Measurements from ENCODE around the gene MMP11. TPM values are rescaled to one million over a fixed set of nuclear protein-coding genes. Genes with fewer than 3 reads are reported as not detected.
A peak's percentile ranks its signal among the peaks of the same experiment; 100 is the strongest.

MMP11 gene
- polyA plus RNA-seq, 12 donors = 5.7 to 17.2 (median 8.3) TPM; not detected in 1

DNA sequence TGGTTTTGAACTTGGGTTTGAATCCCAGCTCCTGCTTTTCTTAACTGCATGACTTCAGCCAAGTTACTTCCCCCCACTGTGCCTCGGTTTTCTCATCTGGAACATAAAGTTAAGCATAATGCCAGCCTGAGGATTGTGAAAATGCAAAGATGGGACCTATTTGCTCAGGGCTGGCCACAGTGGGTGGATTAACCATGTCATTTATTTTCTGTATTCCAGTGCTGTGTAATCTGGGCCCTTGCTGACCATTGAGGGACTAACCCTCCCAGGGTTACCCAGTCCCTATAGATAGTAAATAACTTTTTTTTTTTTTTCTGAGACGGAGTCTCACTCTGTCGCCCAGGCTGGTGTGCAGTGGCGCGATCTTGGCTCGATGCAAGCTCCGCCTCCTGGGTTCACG is 16.9 kb upstream of the MMP11 start:
- DNase-seq = no peak

DNA sequence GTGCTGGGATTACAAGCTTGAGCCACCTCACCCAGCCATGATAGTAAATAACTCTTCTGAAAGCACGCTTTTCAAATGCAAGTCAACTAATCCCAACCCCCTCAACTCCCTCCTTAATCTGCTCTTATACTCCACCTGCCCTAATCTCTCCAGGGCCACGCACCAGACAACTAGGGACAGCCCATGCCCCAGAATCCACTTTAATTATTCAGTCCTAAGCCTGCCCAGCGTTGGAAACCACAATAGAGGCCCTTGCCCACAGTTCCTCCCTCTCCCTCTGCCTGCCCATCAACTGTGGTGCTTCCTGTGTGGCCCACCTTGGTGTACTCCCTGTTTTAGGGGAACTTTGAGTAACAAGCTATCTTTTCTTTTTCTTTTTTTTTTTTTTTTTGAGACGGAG is 15.8 kb upstream of the MMP11 start:
- DNase-seq = no peak

DNA sequence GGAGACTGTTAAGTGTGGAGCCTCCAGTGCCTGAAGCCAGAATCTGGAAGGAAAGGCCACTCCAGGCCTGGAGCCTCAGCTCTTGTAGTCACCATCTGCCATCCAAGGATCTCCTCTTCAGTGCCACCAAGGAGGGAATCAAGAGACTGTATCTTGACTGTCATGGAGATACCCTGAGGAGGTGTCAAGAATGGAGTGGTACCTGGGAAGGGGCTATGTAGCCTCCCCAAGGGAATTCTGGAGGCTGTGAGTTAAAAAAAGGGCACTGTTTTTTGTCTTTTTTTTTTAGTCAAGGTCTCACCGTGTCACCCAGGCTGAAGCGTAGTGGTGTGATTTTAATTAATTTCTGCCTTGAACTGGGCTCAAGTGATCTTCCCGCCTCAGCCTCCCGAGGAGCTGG is 13.1 kb upstream of the MMP11 start:
- DNase-seq = no peak

DNA sequence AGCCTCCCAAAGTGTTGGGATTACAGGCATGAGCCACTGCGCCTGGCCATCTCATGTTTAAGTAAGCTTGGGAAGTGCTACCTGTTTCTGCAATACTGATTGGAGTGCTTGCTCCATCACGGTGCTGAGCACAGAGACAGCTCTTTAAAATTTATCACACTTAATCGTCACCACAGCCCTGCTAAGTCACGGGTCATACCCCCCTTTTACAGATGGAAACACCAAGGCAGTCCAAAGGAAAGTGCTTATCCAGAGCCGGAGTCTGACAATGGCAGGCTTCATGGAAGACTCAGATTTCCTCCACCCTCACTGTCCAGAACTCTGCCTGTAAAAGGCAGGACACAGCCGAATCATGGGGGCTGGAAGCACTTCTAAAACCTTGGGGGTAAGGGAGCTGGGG is 12.6 kb upstream of the MMP11 start:
- no peak for DNase-seq

DNA sequence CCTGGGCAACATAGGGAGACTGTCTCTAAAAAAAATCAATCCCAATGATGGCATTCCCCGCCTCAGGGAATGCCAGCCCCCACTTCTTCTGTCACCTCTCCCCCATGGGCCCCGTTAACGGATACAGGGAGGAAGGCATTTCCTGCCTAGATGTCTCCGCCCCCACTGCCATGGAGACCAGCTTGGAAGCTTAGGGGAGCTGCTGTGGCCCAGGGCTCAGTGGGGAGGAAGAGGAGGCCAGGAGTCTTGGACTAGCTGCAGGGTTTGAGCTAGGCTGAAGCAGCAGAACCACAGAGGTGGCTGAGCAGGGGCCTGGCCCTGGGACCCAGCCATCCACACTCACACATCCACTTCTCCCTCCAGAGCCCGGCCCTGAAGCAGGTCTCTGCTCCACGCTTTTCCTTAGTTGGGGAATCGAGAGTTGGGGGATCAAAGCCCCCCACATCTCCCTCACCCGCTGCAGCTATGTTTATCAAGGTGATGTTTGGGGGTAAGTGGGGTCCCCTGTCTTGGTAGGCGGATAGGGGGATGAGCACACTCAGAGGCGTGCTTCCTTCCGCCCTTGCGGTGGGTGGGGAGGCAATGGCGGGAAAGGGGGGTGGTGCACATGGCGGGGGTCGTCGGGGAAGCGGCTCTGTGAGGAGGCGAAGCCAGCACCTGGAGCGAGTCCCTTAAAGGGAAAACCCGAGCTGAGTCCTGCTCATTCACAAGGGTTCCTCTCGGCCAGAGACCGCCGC is 9.6 kb upstream of the MMP11 start, which contains the start of gene C22orf15:
Gene C22orf15 (plus strand): TSS at position 149 of the 737 bp plus-strand sequence. CDS start 317 bp downstream, at position 466.
- no peak for DNase-seq

DNA sequence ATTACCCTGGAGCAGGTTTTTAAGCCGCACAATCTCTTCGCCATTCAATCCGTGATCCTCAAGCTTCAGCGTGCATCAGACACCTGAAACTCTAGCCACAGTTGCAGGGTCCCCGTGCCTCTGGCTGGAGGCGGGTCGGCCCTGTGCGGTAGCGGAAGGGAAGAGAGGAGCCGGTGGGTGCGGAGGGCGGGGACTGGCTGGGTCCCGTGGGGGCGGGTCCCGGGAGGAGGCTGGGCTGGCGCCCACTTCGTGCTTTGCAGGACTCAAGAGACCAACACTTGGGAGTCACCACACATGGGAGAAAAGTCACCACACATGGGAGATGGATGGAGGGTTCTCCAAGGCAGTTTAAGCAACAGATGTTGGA is 9.1 kb upstream of the MMP11 start:
- DNase-seq = no peak

DNA sequence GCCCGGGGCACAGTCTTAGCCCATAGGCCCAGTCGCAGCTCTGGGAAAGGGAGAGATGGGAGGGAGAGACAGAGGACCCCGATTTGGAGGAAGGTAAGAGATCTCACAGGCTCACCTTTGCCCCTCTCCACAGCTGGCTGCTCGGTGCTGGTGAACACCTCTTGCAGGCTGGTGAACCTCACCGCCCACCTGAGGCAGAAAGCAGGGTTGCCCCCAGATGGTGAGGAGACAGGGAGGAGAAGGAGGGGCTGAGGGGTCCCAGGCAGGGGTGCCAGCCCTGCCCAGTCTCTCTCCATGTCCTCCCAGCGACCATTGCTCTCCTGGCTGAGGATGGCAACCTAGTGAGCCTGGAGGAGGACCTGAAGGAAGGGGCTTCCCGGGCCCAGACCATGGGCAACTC is 8.7 kb upstream of the MMP11 start:
- no peak for DNase-seq

DNA sequence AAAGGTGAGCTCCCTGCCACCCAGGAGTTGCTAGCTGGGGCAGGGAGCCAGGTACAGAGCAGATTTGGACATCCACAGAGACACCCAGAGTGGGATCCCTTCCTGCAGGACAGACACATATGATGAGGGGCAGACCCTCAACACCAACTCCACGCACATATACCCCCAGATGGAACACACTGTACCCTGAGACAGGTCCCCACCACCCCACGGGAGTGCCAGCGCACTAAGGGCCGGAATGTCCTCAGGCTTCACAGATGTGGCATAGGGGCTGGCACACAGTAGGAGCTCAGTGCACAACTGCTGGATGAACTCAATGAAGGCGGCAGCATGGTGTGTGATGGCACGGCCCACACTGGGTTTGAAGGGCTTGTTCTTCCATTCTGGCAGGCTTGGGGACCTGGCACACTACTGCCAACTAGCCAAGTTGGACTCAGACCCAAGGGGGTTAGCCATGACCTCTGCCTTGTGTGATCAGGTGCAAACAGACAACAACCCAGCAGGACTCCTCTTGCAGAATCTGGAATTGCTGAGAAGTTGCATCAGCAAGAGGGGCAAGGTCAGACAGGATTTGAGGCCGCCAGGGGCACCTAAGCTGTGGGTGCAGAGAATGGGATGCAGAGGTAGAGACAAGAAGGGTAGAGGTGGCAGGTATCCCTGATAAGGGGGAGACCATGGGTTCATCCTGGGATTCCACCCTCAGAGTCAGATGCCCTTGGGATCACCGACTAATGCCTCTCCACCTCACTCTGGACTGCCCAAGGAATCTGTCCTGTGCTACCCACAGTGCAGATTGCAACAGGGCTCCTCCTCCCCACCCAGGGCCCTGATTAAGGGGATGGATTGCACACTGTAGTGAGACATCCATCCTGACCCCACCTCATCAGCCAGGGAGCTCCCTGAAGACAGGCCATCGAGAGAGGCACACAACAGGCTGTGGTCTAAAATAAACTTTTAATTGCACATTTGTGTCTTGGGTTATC is 7.5 kb upstream of the MMP11 start:
- DNase-seq = no peak

DNA sequence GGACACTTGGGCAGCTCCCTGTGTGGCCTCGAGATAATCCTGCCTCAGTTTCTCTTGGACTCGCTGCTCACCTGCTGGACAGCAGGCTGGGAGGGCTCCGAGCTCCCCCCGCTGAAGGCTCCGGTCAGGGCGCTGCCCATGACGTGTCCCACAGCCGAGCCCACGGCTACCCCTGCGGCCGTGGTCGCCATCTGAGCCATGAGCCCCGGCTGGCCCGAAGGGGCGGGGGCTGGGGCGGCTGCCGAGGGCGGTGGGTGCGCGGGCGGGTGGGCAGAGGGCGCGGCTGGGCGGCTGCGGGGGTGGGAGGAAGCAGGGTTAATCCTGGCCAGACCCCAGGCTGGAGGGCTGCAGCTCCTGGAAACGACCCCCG is 5.4 kb upstream of the MMP11 start:
- no peak for DNase-seq

DNA sequence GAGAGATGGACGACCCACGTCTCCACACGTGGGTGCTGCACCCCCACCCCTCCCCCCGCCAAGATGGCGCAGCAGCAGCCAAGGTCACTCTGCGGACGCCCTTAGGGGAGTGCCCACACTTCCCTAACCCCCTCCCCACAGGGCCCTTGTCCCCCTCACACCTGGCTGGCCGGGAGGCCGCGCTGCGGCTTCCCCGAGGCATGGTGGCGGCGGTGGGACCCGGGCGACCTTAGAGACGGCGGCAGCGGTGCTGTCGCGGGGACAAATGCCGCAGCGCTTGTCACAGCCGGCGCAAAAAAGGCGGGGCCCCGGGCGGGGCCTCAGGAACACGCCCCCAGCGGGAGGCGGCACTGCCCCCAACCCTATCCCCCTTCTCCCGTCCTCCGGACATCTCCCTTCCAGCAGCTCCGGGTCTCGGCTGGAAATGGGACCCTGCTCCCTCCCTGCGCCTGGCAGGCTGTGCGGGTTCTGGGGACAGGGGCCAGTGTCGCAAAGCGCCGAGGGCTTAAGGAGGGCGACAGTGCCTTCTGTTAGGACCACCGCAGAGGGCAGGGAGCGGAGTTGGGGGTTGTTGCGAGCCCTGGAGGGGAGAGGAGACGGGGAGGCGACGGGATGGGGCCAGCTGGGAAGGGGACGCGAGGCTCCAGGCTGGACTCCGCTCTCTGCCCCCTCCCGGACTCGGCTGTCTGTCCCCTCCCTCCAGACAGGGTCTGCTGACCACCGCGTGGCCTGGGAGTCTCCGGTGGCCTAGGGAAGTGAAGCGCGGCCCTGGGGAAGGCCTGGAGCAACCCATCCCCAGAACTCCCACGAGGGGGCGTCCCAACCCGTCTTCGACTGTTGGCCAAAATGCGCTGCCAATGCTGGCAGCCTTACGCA is 4.7 kb upstream of the MMP11 start, which contains the start of gene CHCHD10:
Gene CHCHD10 (minus strand): TSS at position 300 of the 876 bp plus-strand sequence. CDS start 98 bp downstream, at position 202.
- peak; percentile 84 for DNase-seq

DNA sequence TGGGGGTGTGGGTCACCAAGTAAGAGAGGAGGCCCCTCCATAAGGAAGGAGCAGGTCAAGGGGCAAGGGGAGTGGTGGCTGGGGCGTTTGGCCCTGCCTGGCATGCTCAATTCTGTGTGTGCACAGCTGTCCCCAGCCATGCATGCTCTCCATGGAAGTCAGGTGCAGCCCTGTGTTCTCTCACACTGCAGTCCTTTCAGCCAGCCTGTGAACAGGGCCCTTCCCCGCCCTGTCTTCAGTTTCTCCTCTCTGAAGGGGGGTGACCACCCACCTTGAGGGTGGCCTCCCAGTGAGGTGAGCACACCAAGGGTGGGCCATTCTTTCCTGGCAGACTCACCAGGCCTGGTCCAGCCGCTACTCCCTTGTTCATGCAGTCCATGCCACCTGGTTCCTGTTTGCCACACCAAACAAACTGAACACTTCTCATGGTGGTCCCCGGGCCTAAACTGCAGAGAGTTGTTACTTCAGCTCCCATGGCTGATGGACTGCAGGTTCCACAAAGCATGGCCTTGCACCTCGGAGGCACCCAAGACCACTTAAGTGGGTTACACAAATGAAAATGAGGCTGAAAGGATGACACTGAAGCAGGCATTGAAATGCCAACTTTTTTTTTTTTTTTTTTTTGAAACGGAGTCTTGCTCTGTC is 3.2 kb upstream of the MMP11 start:
- no peak for DNase-seq

DNA sequence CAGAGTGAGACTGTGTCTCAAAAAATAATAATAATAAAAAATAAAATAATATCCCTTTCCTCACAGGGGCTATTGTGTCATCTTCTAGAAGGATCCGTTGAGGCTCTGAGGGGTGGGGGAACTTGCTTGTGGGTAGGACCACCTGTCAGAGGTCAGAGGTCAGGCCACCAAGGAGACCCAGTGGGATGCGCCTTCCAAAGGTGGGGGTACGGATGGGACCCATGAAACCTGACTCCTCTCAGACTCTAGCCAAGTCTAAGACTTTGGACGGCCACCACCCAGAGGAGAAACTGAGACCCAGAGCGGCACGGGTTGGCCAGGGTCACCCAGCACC is 367 bp upstream of the MMP11 start:
- DNase-seq = no peak

DNA sequence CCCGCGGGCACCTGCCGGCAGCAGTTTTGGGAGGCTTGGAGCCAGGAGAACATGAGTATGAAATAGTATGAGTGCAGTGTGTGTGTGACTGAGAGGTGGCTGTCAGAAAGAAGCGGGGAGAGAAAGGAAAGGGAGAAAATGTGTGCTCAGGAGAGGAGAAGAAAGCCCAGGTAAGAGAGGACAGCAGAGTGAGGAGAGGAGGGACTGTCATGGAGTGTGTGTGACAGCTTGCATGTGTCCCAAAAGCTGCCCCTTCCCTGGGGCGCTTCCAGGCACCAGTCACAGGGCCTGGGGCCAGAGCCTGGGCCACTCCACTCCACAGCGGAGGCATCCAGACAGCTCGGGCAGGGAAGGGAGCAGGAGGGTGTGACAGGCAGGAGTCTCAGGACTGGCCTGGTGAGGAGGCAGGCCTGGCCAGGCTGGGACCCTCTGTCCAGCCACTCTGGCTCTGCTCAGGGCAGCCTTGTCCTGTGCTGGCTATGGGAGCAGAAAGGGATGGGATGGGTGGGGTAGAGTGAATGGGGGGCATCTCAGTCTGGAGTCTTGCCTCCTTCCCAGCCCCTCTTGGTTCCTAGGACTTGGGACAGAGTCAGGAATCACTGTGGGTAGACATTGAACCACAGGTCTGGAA is 949 bp downstream of the MMP11 start:
- DNase-seq = no peak

DNA sequence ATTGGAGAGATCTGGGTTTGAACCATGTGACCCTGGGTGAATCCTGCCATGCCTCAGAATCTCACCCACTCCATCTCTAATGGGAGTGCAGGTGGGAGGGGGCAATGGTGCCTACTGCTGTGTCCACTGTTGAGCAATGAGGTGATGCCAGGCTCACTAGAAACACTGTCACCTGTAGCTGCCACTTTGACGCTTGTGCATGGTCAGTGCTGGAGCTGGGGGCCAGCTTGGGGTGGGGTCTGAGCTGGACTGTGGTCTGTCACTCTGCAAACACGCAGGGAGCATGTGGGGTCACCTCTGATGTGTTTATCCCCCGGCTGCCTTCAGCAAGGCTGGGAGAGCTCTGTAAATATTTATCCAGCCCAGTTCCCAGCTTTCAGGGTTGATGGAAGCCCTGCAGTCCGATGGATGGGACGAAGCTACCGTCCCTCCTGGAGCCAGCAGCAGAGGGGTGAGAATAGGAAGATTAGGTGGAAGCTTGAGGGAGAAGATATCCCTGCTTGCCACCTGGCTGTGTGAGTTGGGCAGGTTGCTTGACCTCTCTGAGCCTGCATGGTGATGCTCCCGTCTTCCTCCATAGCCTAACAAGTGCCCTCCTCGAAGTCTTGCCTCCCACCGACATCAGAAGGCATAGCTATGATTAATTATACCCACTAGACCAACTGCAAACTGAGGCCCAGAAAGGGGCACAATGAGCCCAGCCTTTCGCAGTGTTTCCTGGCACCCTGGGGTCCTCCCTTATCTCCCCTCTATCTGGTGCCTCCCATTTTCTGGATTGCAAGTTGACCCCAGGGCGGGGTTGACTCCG is 1.7 kb downstream of the MMP11 start:
- DNase-seq = no peak

DNA sequence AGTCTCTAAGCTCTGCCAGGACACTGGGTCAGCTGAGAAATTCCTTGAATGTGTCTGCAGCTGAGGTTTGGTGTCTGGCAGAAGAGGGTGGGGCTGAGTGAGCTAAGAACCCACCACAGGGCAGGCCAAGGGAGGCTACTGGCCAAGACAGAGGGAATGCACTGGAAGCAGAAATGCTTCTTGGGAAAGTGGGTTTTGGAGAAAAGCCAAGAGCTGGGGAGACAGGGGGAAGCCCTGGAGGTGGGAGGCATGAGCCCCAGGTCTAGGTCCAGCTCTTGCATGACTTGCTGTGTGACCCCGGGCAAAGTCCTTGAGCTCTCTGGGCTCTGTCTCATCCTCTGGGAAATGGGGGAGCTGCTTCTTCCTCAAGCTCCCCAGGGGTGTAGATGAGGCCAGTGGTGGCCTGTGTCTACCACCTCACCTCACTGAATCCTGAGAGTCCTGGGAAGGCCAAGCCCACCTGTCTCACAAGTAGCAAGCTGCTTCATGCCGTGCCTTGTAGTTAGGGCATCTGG is 2.3 kb downstream of the MMP11 start:
- DNase-seq = no peak

DNA sequence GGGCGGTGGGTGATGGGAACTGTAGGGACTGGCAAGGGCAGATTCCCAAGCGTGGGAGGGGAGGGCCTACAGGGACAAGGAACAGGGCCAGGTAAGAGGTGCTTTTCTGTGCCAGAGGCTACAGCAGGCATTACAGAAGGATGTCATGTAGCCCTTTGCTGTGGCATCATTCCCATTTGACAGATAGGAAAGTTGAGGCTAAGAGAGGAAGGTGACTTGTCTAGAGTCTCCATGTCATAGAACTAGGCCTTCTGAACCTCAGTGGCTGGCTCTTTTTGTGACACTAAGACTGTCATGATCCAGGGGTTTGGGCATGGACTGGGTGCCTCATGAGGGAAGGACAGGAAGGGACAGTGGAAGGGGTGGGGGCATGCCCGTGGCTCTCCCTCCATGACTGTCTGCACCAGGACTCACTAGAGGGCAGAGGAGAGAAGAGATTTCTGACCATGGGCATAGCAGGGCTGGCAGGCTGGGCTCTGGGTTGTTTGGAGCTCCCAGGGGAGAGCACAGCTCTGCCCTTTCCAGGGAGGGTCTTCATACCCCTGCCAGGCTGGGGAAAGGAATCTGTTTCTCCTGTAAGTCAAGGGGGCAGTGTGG is 3.2 kb downstream of the MMP11 start:
- DNase-seq = no peak

DNA sequence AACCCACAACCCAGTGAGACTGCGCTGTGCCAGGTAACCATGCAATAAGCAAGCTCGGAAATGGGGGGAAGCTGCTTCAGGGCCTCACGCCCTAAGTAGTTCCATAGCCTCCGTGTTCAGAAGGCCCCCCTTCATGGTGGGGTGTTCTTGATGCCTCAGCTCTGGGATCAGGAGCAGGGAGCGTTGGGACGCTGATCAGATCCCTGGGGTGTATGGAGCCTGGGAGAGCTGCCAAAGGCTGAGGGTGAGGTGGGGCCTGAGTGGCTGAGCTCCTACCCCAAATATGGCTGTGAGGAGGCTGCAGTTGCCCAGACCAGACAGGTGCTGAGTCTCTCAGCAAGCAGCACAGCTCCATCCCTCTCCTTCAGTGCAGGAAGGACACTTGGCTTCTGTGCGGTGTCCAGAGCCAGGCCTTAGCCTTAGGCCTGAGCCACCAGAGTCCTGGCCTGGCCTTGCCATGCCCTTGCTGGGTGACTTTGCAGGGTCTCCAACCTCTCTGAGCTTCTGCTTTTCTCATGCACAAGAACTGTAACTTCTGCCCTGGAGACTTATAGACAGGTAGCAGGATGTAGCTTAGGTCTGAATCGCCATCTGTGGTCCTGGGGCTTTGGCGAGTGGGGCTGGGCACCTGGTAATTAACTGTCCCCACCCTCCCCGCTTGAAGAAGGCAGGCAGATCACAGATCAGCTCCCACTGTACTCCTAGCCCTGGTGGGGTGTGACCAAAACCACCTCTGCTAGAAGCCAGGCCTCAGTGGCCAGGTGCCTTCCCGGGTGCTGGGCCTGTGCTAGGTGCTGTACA is 5.3 kb downstream of the MMP11 start:
- no peak for DNase-seq

DNA sequence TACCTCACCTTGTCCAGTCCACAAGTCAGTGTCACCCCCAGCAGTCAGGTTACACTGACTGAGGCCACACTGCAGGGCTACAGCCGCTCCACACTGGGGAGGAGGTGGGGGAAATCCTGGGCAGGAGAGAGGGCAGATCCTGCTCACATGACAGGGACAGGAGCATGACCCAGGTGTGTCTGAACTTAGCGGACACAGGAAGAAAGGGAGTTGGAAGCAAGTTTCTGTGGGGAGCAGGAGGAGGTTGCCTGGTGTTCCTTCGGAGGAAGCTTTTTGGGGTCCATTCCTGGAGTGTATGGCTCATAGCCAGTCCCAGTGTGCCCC is 5.9 kb downstream of the MMP11 start:
- no peak for DNase-seq

DNA sequence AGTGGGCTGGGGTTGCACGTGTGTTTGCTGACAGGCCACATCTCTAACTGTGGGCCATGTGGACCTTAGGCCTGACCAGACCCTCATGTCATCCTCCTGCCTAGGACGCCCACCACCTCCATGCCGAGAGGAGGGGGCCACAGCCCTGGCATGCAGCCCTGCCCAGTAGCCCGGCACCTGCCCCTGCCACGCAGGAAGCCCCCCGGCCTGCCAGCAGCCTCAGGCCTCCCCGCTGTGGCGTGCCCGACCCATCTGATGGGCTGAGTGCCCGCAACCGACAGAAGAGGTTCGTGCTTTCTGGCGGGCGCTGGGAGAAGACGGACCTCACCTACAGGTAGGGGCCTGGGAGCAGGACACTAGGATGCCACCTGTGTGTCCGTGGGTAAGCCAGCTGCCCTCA is 6.4 kb downstream of the MMP11 start:
- DNase-seq = no peak
